CD4-positive, alpha-beta T cell (primary cell): Measurements from ENCODE around the gene PRDM16. TPM values are rescaled to one million over a fixed set of nuclear protein-coding genes. Genes with fewer than 3 reads are reported as not detected.

Experiments used
- ATAC-seq: fragments of 200-7000 bp; cut with Tn5 transposase; one replicate; pipeline ENCODE4 v1.10.0; 2022; ENCODE audit warnings: mild to moderate bottlenecking; ENCODE audit not compliant: poor library complexity
- CTCF ChIA-PET: fragments of 350-600 bp; sonication (Branson Sonifier 250); formaldehyde crosslinking; loops from one replicate; lab custom pipeline; 2021; ENCODE audit warnings: antibody characterized with exemption, inconsistent platforms; lab: Charles Lee
- POLR2A ChIA-PET: fragments of 350-600 bp; sonication (Branson Sonifier 250); formaldehyde crosslinking; loops from one replicate; lab custom pipeline; 2021; ENCODE audit warnings: antibody characterized with exemption, inconsistent platforms; lab: Charles Lee
- DNase-seq, 14 experiments: peaks; one replicate each; pipeline ENCODE4 v3.0.0-alpha.2; 2013 to 2020; ENCODE audit warnings: mixed read lengths in 2 of 14
- H3K27ac ChIP-seq, 2 donors: one replicate each; pipeline versions ENCODE4 v1.5.1 to v1.7.0; 2013; ENCODE audit warnings: low read length in 2 of 2, low read depth in 1 of 2, mild to moderate bottlenecking in 1 of 2
- H3K27me3 ChIP-seq, 2 experiments: 1 replicate in 1 of 2; 2 replicates in 1 of 2; pipeline versions ENCODE4 v1.6.1 to v1.7.0; 2013; ENCODE audit warnings: low read length in 2 of 2, control low read depth in 1 of 2, mild to moderate bottlenecking in 1 of 2, moderate library complexity in 1 of 2; ENCODE audit not compliant: insufficient read depth in 2 of 2, control insufficient read depth in 1 of 2
- H3K36me3 ChIP-seq: one replicate; pipeline ENCODE4 v1.6.1; 2013; ENCODE audit warnings: low read length, control low read depth; ENCODE audit not compliant: insufficient read depth
- H3K4me1 ChIP-seq: one replicate; pipeline ENCODE4 v1.6.1; 2013; ENCODE audit warnings: low read length, control low read depth; ENCODE audit not compliant: insufficient read depth
- H3K4me3 ChIP-seq: one replicate; pipeline ENCODE4 v1.5.1; 2013; ENCODE audit warnings: mild to moderate bottlenecking, low read length, moderate library complexity
- H3K9me3 ChIP-seq, 2 experiments: 1 replicate in 1 of 2; 2 replicates in 1 of 2; pipeline versions ENCODE4 v1.6.1 to v1.7.0; 2013; ENCODE audit warnings: low read length in 2 of 2, mild to moderate bottlenecking in 2 of 2, control low read depth in 1 of 2, moderate library complexity in 1 of 2; ENCODE audit not compliant: control insufficient read depth in 1 of 2, insufficient read depth in 1 of 2
- H3K27ac Mint-ChIP-seq: one replicate; pipeline ENCODE4 v1.8.0; 2020; ENCODE audit warnings: mixed read lengths
- H3K27me3 Mint-ChIP-seq: one replicate; pipeline ENCODE4 v1.8.0; 2021; ENCODE audit warnings: mixed read lengths
- H3K36me3 Mint-ChIP-seq: one replicate; pipeline ENCODE4 v1.8.0; 2021; ENCODE audit warnings: low read depth, mixed read lengths
- H3K4me1 Mint-ChIP-seq: one replicate; pipeline ENCODE4 v1.8.0; 2021; ENCODE audit warnings: low read depth, mixed read lengths
- H3K4me3 Mint-ChIP-seq: one replicate; pipeline ENCODE4 v1.8.0; 2020; ENCODE audit warnings: mild to moderate bottlenecking, mixed read lengths
- H3K9me3 Mint-ChIP-seq: one replicate; pipeline ENCODE4 v1.8.0; 2020; ENCODE audit warnings: mixed read lengths
- CTCF ChIP-seq: fragments of 200-600 bp; IDR thresholded peaks from one replicate; pipeline ENCODE4 v1.8.0; 2022; ENCODE audit warnings: antibody characterized with exemption, mild to moderate bottlenecking
- intact Hi-C, 2 experiments: fragments of 100-400 bp; cut with DNase I in 1 of 2; cut with micrococcal nuclease in 1 of 2; formaldehyde crosslinking; loops; one replicate each; pipeline versions ENCODE4 v1.15.1 to v1.9.0; 2023 to 2025; cut with DNase I, micrococcal nuclease
- total RNA-seq, 174 experiments: library from RNA in 2 of 174; stranded (reverse) in 2 of 174; gene quantifications; one replicate each; pipeline ENCODE4 v1.2.3 and lab custom pipeline; 2021 to 2026

The PRDM16 gene
- total RNA-seq, 2 experiments from 2014 or later: not detected

GRCh38 chr1:3357526-3358297 is 288.7 kb downstream of the PRDM16 start:
- Histone ChIP-seq H3K4me3 (no peak overlapping the region), H3K9me3 (peaks cover 0 to 13% of the 10 kb centered on the region in 2 experiments), H3K27ac (no peak overlapping the region), H3K36me3 (no peaks in the 10 kb centered on the region), H3K4me1 (no peaks in the 10 kb centered on the region), H3K27me3 (peaks cover 0 to 2% of the 10 kb centered on the region in 2 experiments)
- Mint-ChIP-seq H3K4me3 (no peak overlapping the region), H3K27ac (no peak overlapping the region), H3K9me3 (no peaks in the 10 kb centered on the region), H3K27me3 (peaks cover 3% of the 10 kb centered on the region), H3K36me3 (no peaks in the 10 kb centered on the region), H3K4me1 (no peaks in the 10 kb centered on the region)
- POLR2A ChIA-PET: no interaction called here
- intact Hi-C loops: no loop called here
- ATAC-seq (no peak), DNase-seq (no peak)
- CTCF ChIA-PET: no interaction called here
- no peak for TF ChIP-seq CTCF

GRCh38 chr1:3359351-3359750 is 290.3 kb downstream of the PRDM16 start:
- no peak overlapping the region for H3K4me3 ChIP-seq
- Mint-ChIP-seq H3K27ac (no peak overlapping the region), H3K4me1 (no peaks in the 10 kb centered on the region), H3K36me3 (no peaks in the 10 kb centered on the region), H3K27me3 (peaks cover 3% of the 10 kb centered on the region), H3K4me3 (no peak overlapping the region), H3K9me3 (no peaks in the 10 kb centered on the region)
- H3K27me3 ChIP-seq: peaks cover 0 to 2% of the 10 kb centered on the region in 2 experiments
- no peak overlapping the region for H3K27ac ChIP-seq
- CTCF ChIA-PET: no interaction called here
- peaks cover 0 to 9% of the 10 kb centered on the region in 2 experiments for H3K9me3 ChIP-seq
- no peaks in the 10 kb centered on the region for H3K36me3 ChIP-seq
- ATAC-seq: no peak
- POLR2A ChIA-PET: no interaction called here
- H3K4me1 ChIP-seq: no peaks in the 10 kb centered on the region
- no peak for TF ChIP-seq CTCF
- intact Hi-C loops: no loop called here
- no peak for DNase-seq

GRCh38 chr1:3359756-3360440 is 290.9 kb downstream of the PRDM16 start:
- CTCF ChIA-PET: no interaction called here
- POLR2A ChIA-PET: no interaction called here
- no peak for DNase-seq
- peaks cover 0 to 2% of the 10 kb centered on the region in 2 experiments for H3K27me3 ChIP-seq
- no peaks in the 10 kb centered on the region for H3K4me1 Mint-ChIP-seq
- H3K4me3 ChIP-seq: no peak overlapping the region
- peaks cover 3% of the 10 kb centered on the region for H3K27me3 Mint-ChIP-seq
- H3K27ac ChIP-seq: no peak overlapping the region
- peaks cover 0 to 9% of the 10 kb centered on the region in 2 experiments for H3K9me3 ChIP-seq
- no peaks in the 10 kb centered on the region for H3K9me3 Mint-ChIP-seq
- TF ChIP-seq CTCF: no peak
- no peaks in the 10 kb centered on the region for H3K4me1 ChIP-seq
- H3K4me3 Mint-ChIP-seq: no peak overlapping the region
- H3K36me3 Mint-ChIP-seq: no peaks in the 10 kb centered on the region
- intact Hi-C loops: no loop called here
- no peaks in the 10 kb centered on the region for H3K36me3 ChIP-seq
- no peak overlapping the region for H3K27ac Mint-ChIP-seq
- ATAC-seq: no peak
